SK-N-SH (cell line): ENCODE results near the gene PERCC1.

ENCODE experiments used
- CHD2 ChIP-seq: fragments of 150-350 bp; IDR thresholded peaks from 2 replicates; pipeline ENCODE4 v1.6.1; 2018; ENCODE audit warnings: low read length; ENCODE audit not compliant: partially characterized antibody
- CTCF ChIP-seq: fragments of 200-600 bp; sonication (generic); IDR thresholded peaks from 2 replicates; pipeline ENCODE4 v1.6.1; 2017; ENCODE audit warnings: antibody characterized with exemption, mild to moderate bottlenecking, moderate library complexity
- EZH2phosphoT487 ChIP-seq: fragments of 200-600 bp; sonication (generic); IDR thresholded peaks from 2 replicates; pipeline ENCODE4 v1.6.1; 2017; ENCODE audit warnings: low read depth, mixed run types, mild to moderate bottlenecking, antibody characterized with exemption, moderate library complexity, borderline replicate concordance
- NRF1 ChIP-seq: IDR thresholded peaks from 2 replicates; pipeline ENCODE4 v1.6.1; 2012; ENCODE audit warnings: low read depth, mild to moderate bottlenecking, low read length
- POLR2AphosphoS5 ChIP-seq: IDR thresholded peaks from 2 replicates; pipeline ENCODE4 v1.6.1; 2012; ENCODE audit warnings: low read depth, low read length
- REST ChIP-seq: IDR thresholded peaks from 2 replicates; pipeline ENCODE4 v1.6.1; 2012; ENCODE audit warnings: mild to moderate bottlenecking, low read depth, low read length, moderate library complexity

DNA sequence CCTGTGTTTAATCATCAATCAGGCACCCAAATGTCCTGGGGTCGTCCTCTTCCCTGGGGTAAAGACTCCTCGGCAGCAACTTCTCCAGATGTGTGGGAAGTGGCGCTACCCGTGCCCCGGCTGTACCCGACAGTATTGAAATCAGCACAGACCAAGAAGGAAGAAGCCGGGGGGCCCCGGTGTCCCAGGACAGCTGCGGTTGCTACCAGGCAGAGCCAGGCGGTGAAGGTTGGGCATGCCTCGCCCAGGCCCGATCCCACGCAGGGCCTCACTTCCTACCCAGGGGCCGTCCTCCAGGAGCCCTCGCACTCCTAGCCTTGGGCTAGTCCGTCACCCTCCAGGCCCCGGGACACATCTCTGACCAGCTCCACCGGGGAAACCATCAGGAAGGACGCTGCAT is 22.4 kb downstream of the PERCC1 start:
- TF ChIP-seq CTCF (no peak), EZH2phosphoT487 (no peak), CHD2 (no peak), POLR2AphosphoS5 (no peak), NRF1 (no peak), REST (no peak)
